Activated naive CD8-positive, alpha-beta T cell treated with anti-CD3 and anti-CD28 coated beads, Interleukin-2, amount 50 U/mL, for 16 hours (primary cell): ENCODE data around the gene GATA3.
"Not testable (repeated sequence)": the region's sequence is repeated elsewhere in the genome, so short reads cannot be mapped to it uniquely, and the experiment has no call there.

Experiments used
- DNase-seq: peaks from one replicate; pipeline ENCODE4 v3.0.0-alpha.2; 2020; ENCODE audit warnings: low read depth, low spot score

The GATA3 gene

DNA sequence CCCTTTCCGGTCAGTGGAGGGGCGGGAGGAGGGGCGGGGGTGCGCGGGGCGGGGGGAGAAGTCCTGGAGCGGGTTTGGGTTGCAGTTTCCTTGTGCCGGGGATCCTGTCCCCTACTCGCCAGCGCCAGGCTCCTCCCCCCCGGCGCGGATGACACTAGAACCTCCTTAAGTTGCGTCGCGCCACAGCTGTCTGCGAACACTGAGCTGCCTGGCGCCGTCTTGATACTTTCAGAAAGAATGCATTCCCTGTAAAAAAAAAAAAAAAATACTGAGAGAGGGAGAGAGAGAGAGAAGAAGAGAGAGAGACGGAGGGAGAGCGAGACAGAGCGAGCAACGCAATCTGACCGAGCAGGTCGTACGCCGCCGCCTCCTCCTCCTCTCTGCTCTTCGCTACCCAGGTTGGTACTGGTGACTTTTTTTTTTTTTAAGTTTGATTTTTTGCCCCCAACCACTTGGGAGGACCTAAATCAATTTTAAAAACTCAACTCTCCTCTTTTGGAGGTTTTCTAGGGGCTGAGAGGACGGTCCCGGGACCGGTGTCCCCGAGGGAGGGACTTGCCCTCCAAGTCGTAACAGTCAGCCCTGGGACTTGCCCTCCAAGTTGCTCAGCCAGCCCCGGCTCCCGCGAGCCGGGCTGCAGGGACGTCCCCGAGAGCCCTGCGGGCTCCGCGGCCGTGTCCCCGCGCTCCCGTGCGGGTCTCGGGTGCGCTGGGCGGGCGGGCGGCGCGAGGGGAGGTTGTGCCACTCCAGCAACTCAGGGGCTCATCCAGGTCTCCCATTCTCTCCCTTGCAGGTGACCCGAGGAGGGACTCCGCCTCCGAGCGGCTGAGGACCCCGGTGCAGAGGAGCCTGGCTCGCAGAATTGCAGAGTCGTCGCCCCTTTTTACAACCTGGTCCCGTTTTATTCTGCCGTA, at the start of gene GATA3:
Gene GATA3, plus strand, starts transcription at position 195 of the 914 bp plus-strand sequence. CDS start 968 bp downstream, outside the sequence.
- DNase-seq = no peak

DNA sequence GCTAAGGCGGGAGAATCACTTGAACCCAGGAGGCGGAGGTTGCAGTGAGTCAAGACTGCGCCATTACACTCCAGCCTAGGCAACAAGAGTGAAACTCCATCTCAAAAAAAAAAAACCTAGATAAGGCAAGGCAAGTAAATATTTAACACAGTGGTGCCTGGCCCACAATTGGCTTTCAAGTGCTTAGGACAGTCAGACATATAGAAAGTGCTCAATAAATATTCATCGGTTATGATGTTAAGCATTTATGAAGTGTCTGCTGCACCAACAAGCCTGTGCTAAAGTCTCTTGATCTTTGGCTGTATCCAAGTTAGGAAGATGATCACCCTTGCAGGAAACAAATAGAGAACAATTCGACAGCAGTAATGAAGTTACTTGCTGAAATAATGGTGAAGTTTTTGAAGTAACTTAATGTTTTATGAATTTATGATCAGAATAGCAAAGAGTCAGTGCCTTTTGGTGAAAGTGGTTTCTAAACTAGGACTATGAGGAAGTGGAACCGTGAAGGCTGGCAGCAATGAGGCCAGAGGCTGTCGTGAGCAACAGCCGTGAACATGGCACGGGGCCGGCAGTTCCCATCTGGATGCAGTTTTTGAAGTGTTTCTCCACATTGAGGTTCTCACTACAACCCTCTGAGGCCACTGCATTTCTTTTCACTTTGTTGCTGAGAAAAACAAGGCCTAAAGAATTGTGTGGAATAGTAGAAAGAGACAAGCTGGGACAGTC, 48.1 kb upstream of the GATA3 start:
- DNase-seq = no peak

DNA sequence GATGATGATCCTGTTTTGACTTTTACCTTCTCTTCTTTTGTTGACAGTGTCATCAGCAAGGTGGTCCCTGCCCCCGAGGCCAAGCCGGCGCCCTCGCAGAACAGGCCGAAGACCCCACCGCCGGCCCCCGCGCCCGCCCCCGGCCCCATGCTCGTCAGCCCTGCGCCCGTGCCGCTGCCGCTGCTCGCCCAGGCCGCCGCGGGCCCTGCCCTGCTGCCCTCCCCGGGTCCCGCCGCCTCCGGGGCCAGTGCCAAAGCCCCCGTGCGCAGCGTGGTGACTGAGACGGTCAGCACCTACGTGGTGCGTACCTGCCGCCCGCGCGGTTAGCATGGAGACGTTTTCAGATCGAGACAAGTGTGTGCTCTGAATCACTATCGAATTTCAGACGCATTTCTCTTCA, 45.5 kb upstream of the GATA3 start:
- DNase-seq = no peak

- no peak for DNase-seq
Observed at GRCh38 chr10:8013006-8013405, 41.5 kb upstream of the GATA3 start.

DNA sequence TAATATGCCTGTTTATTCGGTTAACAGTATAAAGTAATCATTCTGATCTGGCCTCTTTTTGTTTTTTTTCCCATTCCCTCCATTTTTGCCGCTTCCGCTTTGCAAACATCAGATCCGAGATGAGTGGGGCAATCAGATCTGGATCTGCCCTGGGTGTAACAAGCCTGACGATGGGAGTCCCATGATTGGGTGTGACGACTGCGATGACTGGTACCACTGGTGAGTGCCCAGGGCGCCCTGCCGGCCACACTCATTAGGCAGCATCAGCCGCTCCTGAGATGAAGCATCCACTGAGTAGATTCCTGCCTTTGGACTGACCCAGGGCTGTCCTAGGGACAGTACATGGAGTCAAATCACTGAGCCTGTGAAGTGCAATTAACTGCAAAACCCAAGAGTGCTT, 40.9 kb upstream of the GATA3 start:
- no peak for DNase-seq

- DNase-seq = no peak
Observed at GRCh38 chr10:8014649-8015048, 39.8 kb upstream of the GATA3 start.

- DNase-seq = no peak
Observed at GRCh38 chr10:8017277-8017676, 37.2 kb upstream of the GATA3 start.

DNA sequence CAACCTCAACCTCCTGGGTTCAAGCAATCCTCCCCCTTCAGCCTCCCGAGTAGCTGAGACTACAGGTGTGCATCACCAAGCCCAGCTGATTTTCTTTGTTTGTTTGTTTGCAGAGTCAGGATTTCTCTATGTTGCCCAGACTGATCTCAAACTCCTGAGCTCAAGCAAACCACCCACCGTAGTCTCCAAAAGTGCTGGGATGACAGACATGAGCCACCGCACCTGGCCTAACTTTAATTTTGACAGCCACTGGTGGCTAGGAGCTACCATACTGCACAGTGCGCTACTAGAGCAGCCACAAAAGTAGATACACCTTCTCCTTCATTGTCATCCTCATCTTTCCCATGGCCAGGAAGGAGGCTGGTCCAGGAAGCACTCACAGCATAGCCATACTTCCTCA, 31.2 kb upstream of the GATA3 start:
- DNase-seq = no peak

- no peak for DNase-seq
Observed at GRCh38 chr10:8023851-8024250, 30.6 kb upstream of the GATA3 start.

- DNase-seq = no peak
Observed at GRCh38 chr10:8026349-8027259, 27.9 kb upstream of the GATA3 start.

- DNase-seq = not testable (repeated sequence)
Observed at GRCh38 chr10:8031211-8031610, 23.3 kb upstream of the GATA3 start.

- DNase-seq = no peak
Observed at GRCh38 chr10:8032558-8032957, 21.9 kb upstream of the GATA3 start.

- no peak for DNase-seq
Observed at GRCh38 chr10:8033812-8034465, 20.5 kb upstream of the GATA3 start.

GRCh38 chr10:8034466-8035005, 20.0 kb upstream of the GATA3 start:
- DNase-seq = no peak

GRCh38 chr10:8035006-8035640, 19.4 kb upstream of the GATA3 start:
- no peak for DNase-seq

GRCh38 chr10:8035641-8036470, 18.6 kb upstream of the GATA3 start:
- no peak for DNase-seq

DNA sequence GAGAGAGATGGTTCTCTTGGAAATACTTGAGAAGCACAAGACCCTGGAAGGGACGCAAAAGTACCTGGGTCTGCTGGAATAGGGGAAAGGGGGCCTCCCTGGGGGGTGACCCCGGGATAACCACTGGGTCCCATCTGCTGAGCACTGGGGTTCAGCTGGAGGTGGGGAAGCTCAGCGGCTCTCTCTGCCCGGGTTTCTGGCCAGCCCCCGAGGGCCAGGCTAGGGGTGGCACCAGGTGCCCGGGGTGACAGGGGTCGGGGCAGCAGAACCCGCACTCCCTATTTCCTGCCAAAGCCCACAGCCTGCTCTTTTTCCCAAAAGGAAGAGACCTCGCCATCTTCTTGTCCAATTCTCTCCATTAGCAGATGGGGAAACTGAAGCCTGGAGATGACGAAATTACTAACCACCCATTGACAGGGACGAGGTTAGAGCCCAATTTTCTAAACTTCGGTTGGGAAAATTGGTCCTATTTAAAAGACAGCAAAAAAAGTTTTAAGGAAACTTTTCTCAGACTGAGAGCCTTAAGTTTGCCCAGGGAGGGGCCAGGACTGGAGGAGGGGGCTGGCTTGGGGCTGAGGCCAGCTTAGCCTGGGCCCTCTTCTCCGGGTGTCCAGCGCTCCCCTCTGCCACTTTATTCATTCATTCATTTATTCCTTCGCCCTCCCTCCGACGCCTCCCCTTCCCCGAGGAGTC, 17.8 kb upstream of the GATA3 start:
- no peak for DNase-seq

GRCh38 chr10:8037199-8037801, 17.2 kb upstream of the GATA3 start:
- no peak for DNase-seq
